Immature natural killer cell (primary cell): ENCODE results near the gene OR13C9. TPM values are rescaled to one million over a fixed set of nuclear protein-coding genes. Genes with fewer than 3 reads are reported as not detected.

ENCODE experiments used
- DNase-seq, 3 donors: peaks; one replicate each; pipeline ENCODE4 v3.0.0; 2022; ENCODE audit warnings: mixed read lengths in 1 of 3
- H3K27ac Mint-ChIP-seq, 6 donors: one replicate each; pipeline ENCODE4 v1.8.0; 2020; ENCODE audit warnings: mixed read lengths in 6 of 6, mild to moderate bottlenecking in 5 of 6, inconsistent platforms in 4 of 6, moderate library complexity in 3 of 6
- H3K27me3 Mint-ChIP-seq, 3 donors: one replicate each; pipeline ENCODE4 v1.8.0; 2020 to 2021; ENCODE audit warnings: low read depth in 3 of 3, mild to moderate bottlenecking in 3 of 3, mixed read lengths in 3 of 3, moderate library complexity in 3 of 3, inconsistent platforms in 1 of 3
- H3K36me3 Mint-ChIP-seq, 3 donors: one replicate each; pipeline ENCODE4 v1.8.0; 2020; ENCODE audit warnings: mixed read lengths in 3 of 3, inconsistent platforms in 2 of 3, mild to moderate bottlenecking in 2 of 3
- H3K4me1 Mint-ChIP-seq, 2 donors: one replicate each; pipeline ENCODE4 v1.8.0; 2020; ENCODE audit warnings: inconsistent platforms in 2 of 2, mild to moderate bottlenecking in 2 of 2, mixed read lengths in 2 of 2, moderate library complexity in 1 of 2
- H3K4me3 Mint-ChIP-seq, 5 donors: one replicate each; pipeline ENCODE4 v1.8.0; 2020; ENCODE audit warnings: mild to moderate bottlenecking in 5 of 5, mixed read lengths in 5 of 5, inconsistent platforms in 3 of 5, moderate library complexity in 3 of 5
- H3K9me3 Mint-ChIP-seq, 6 donors: one replicate each; pipeline ENCODE4 v1.8.0; 2020; ENCODE audit warnings: mild to moderate bottlenecking in 6 of 6, mixed read lengths in 6 of 6, inconsistent platforms in 4 of 6, moderate library complexity in 3 of 6
- polyA plus RNA-seq, 3 donors: library from polyadenylated mRNA; unstranded; fragments of 300-500 nt; fragmentation: Illumina TruSeq; gene quantifications; one replicate each; pipeline ENCODE4 v1.2.3, GENCODE V29; 2021

OR13C9 gene
- polyA plus RNA-seq, 3 donors from 2014 or later, result not detected

DNA sequence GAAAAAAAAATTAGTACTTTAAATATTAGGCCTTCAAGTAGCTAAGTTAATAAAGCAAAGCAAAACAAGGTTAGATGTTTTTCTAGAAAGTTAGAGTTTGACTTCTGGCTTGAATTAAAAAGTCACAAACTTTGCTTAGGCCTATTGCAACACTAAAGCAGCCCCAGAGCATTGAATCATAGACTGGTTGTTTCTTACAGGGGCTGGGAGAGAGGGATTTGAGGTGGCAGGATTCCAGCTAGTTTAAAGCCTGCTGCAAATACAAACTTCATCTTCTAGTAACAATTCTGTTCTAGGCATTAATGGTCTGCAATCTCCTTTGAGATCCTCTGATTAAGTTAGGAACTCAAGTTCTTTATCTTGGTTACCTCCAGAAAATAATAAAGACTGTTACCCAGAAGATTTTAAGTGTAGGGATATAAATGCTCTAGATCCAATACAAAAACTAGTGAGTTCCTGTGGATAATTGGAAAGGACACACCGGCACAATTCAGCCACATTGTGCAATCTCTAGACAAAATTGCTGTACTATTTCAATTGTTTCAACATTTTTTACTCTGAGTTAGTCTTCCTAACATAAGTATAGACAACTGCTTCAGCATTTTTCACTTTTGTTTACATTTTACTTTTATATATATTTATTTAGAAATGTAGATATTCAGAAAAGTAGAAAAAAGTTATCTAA, 31.4 kb downstream of the OR13C9 start:
- Mint-ChIP-seq H3K4me1 (no peaks in the 10 kb centered on the region), H3K27me3 (peaks cover 0 to 3% (median 0%) of the 10 kb centered on the region in 3 donors), H3K27ac (no peak overlapping the region), H3K4me3 (no peak overlapping the region), H3K9me3 (peaks cover 0 to 8% (median 4%) of the 10 kb centered on the region in 6 donors), H3K36me3 (no peaks in the 10 kb centered on the region)
- no peak for DNase-seq

DNA sequence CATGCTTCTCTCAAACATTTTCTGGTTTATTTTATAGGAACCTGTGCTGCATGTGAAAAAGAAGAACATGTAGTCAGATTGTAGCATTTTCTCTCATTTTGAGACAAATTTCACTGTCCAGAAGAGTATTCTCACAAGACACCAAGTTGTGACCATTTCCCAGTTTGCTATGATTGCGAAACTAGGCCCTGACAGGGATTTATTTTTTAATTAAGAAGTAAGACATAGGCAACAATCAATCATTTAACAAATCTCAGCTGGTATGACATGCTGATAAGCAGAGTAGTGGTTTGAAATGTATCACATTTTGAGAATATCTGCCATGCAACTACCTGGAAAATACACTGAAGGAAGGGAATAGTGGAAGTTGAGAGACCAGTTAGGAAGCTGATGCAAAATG, 37.4 kb downstream of the OR13C9 start:
- Mint-ChIP-seq H3K27me3 (peaks cover 0 to 7% (median 1%) of the 10 kb centered on the region in 3 donors), H3K4me1 (no peaks in the 10 kb centered on the region), H3K4me3 (no peak overlapping the region), H3K27ac (no peak overlapping the region), H3K9me3 (peaks cover 0 to 2% (median 1%) of the 10 kb centered on the region in 6 donors), H3K36me3 (no peaks in the 10 kb centered on the region)
- no peak for DNase-seq

DNA sequence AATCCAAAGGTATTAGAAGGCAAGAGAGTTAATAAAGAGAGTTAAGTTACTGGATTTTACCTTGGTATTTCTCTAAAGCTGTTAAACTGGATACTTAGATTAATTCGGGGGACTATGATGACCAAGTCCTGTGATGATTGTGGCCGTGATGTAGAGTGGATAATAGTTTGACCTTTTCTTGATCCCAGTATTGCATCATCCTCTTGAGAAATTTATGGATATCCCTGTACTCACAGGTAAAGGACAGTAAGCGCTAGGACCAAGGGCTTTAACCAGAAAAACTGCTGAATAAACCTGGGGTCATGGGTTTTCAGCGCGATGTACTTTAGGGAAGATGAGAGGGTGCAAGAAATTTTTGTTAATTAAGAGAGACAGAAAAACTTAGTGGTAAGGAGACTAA, 40.7 kb downstream of the OR13C9 start:
- Mint-ChIP-seq H3K27me3 (peaks cover 0 to 7% (median 0%) of the 10 kb centered on the region in 3 donors), H3K36me3 (peaks cover 0 to 3% (median 0%) of the 10 kb centered on the region in 3 donors), H3K4me3 (no peak overlapping the region), H3K9me3 (peaks cover 1 to 27% (median 10%) of the 10 kb centered on the region in 6 donors), H3K4me1 (no peaks in the 10 kb centered on the region), H3K27ac (no peak overlapping the region)
- DNase-seq, result no peak

DNA sequence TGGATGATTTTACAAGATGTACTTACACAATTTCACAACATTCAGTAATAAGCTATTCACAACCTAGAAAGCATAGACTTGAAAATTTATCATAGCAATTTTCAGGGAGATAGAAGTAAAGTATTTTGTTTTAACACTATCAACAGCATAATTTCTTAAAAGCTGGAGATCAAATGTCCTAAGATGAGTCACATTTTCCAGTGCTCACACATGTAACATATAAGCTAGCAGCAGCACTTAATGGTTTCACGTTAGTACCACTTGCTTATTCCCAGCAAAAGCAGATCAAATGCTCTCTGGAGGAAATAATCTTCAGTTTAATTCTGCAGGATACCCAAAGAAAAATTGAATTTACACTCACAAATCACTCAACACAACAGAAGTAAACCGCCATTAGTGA, 42.5 kb downstream of the OR13C9 start:
- H3K4me3 Mint-ChIP-seq, result no peak overlapping the region
- peaks cover 0 to 3% (median 0%) of the 10 kb centered on the region in 3 donors for H3K36me3 Mint-ChIP-seq
- peaks cover 0 to 7% (median 0%) of the 10 kb centered on the region in 3 donors for H3K27me3 Mint-ChIP-seq
- no peaks in the 10 kb centered on the region for H3K4me1 Mint-ChIP-seq
- no peak overlapping the region for H3K27ac Mint-ChIP-seq
- no peak for DNase-seq
- peaks cover 6 to 32% (median 13%) of the 10 kb centered on the region in 6 donors for H3K9me3 Mint-ChIP-seq

DNA sequence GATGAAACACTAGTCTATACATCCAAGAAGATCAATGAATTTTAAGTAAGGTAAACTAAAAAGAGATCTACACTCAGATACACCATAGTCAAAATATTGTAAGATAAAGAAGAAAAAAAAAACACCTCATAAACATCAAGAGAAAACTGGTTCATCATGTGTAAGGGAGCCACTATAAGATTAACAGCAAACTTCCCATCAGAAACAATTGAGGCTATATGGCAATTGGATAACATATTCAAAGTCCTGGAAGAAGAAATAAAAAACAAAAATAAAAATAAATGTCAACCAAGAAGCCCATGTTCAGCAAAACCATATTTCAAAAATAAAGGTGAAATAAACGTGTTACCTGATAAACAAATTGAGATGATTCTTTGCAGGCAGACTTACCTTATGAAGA, 45.4 kb downstream of the OR13C9 start:
- H3K27me3 Mint-ChIP-seq, result peaks cover 0 to 3% (median 0%) of the 10 kb centered on the region in 3 donors
- no peaks in the 10 kb centered on the region for H3K4me1 Mint-ChIP-seq
- no peak for DNase-seq
- H3K36me3 Mint-ChIP-seq, result peaks cover 0 to 6% (median 0%) of the 10 kb centered on the region in 3 donors
- peaks cover 5 to 34% (median 19%) of the 10 kb centered on the region in 6 donors for H3K9me3 Mint-ChIP-seq
- no peak overlapping the region for H3K27ac Mint-ChIP-seq
- no peak overlapping the region for H3K4me3 Mint-ChIP-seq

DNA sequence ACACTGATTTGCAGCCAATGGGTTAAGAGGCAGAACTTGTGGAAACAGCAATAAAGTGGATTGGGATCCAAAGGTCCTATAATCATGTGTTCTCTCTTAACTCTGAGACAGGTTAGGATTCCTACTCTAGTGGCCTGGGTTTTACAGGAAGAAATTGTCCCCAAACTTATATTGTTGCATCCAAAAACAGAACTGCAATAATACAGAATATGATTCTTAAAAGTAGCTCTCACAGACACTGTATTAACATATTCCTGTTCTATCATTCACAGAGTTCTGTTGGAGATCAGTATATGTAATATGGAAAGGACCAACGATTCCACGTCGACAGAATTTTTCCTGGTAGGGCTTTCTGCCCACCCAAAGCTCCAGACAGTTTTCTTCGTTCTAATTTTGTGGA, 49.1 kb downstream of the OR13C9 start, which contains the start of gene OR13C8:
Gene OR13C8 (plus strand): TSS at position 301 of the 400 bp plus-strand sequence. CDS start 0 bp downstream, at position 301.
- Mint-ChIP-seq H3K27me3 (no peaks in the 10 kb centered on the region), H3K4me1 (no peaks in the 10 kb centered on the region), H3K9me3 (peaks cover 5 to 28% (median 20%) of the 10 kb centered on the region in 6 donors), H3K4me3 (no peak within 1 kb of the TSS), H3K27ac (no peak within 1 kb of the TSS), H3K36me3 (peaks cover 0 to 6% (median 0%) of the 10 kb centered on the region in 3 donors)
- no peak for DNase-seq

Other genes starting within 250 kb of the OR13C9 start
- gene OR13F1, start 113.9 kb downstream of the OR13C9 start, polyA plus RNA-seq, result not detected
- gene OR13C4, start 91.0 kb downstream of the OR13C9 start, polyA plus RNA-seq, result not detected
- not detected for gene OR13C3, start 81.3 kb downstream of the OR13C9 start, polyA plus RNA-seq
- not detected for gene OR13C8, start 49.0 kb downstream of the OR13C9 start, polyA plus RNA-seq
- gene OR13C5, start 18.8 kb downstream of the OR13C9 start, polyA plus RNA-seq, result not detected
- gene OR13C2, start 12.6 kb downstream of the OR13C9 start, polyA plus RNA-seq, result not detected
- not detected for gene OR13D1, start 76.3 kb upstream of the OR13C9 start, polyA plus RNA-seq
- gene NIPSNAP3A, start 129.5 kb upstream of the OR13C9 start, polyA plus RNA-seq, result 10 to 100 TPM; 28.2 to 58.0 (median 29.2) TPM
- under 1 TPM in 2 of 3 donors, not detected in 1; 0.45 to 0.98 TPM for gene NIPSNAP3B, start 145.9 kb upstream of the OR13C9 start, polyA plus RNA-seq